ENCODE measurements around the gene FOXI3.
A peak's percentile ranks its signal among the peaks of the same experiment; 100 is the strongest.

FOXI3 gene

GRCh38 chr2:88452565-88452905, at the start of gene FOXI3:
TSS of gene FOXI3 (minus strand) at chr2:88452693. CDS start at chr2:88452535, 158 bp downstream.
- DNase-seq: peak; percentile 35 to 71

GRCh38 chr2:88500691-88501090, 48.2 kb upstream of the FOXI3 start:
- no peak for DNase-seq

- DNase-seq: no peak
These were observed 46.7 kb upstream of the FOXI3 start for GRCh38 chr2:88499204-88499603.

- no peak for DNase-seq
These were observed 41.0 kb upstream of the FOXI3 start for GRCh38 chr2:88493481-88493880.

GRCh38 chr2:88492002-88492401, 39.5 kb upstream of the FOXI3 start:
- DNase-seq: no peak

GRCh38 chr2:88489181-88489580, 36.7 kb upstream of the FOXI3 start:
- DNase-seq: no peak

GRCh38 chr2:88483200-88483599, 30.7 kb upstream of the FOXI3 start:
- DNase-seq: no peak

- peak; percentile 23 to 53 for DNase-seq
These were observed 29.3 kb upstream of the FOXI3 start for GRCh38 chr2:88481691-88482336.

GRCh38 chr2:88472811-88473210, 20.3 kb upstream of the FOXI3 start:
- DNase-seq: no peak

- DNase-seq: no peak
These were observed 18.8 kb upstream of the FOXI3 start for GRCh38 chr2:88471083-88471942.

- no peak for DNase-seq
These were observed 17.0 kb upstream of the FOXI3 start for GRCh38 chr2:88469202-88470114.

GRCh38 chr2:88464153-88464552, 11.7 kb upstream of the FOXI3 start:
- DNase-seq: no peak

- DNase-seq: no peak
These were observed 6.1 kb upstream of the FOXI3 start for GRCh38 chr2:88458633-88459032.

GRCh38 chr2:88452980-88453582, 588 bp upstream of the FOXI3 start:
- DNase-seq: peak in 1 of 2 experiments; percentile 29

GRCh38 chr2:88451811-88452564, 505 bp downstream of the FOXI3 start:
- DNase-seq: no peak

GRCh38 chr2:88450925-88451810, 1.3 kb downstream of the FOXI3 start:
- no peak for DNase-seq

GRCh38 chr2:88450186-88450585, 2.3 kb downstream of the FOXI3 start:
- no peak for DNase-seq

GRCh38 chr2:88448248-88448647, 4.2 kb downstream of the FOXI3 start:
- no peak for DNase-seq

GRCh38 chr2:88443353-88443938, 9.0 kb downstream of the FOXI3 start:
- DNase-seq: no peak

- no peak for DNase-seq
These were observed 10.0 kb downstream of the FOXI3 start for GRCh38 chr2:88442473-88442872.

GRCh38 chr2:88442061-88442460, 10.4 kb downstream of the FOXI3 start:
- DNase-seq: no peak
